T-cell (primary cell): ENCODE measurements around the gene PLEKHA7. TPM values are rescaled to one million over a fixed set of nuclear protein-coding genes. Genes with fewer than 3 reads are reported as not detected.

Source experiments
- ATAC-seq, 4 experiments: fragments of 200-7000 bp in 3 of 4; fragments of 150-1000 bp in 1 of 4; cut with Tn5 transposase; replicated peaks in 1 of 4; 1 replicate in 3 of 4; 2 replicates in 1 of 4; pipeline ENCODE4 v1.10.0; 2021; ENCODE audit warnings: moderate library complexity in 3 of 4, mild to moderate bottlenecking in 2 of 4, moderate number of reproducible peaks in 1 of 4
- CTCF ChIA-PET, 2 donors: fragments of 300-600 bp; sonication (Branson Sonifier 250); formaldehyde crosslinking; loops; one replicate each; lab custom pipeline; 2022; ENCODE audit warnings: antibody characterized with exemption in 2 of 2; lab: Charles Lee
- POLR2A ChIA-PET, 2 donors: fragments of 300-600 bp; sonication (Branson Sonifier 250); formaldehyde crosslinking; loops; one replicate each; lab custom pipeline; 2022; ENCODE audit warnings: antibody characterized with exemption in 2 of 2; lab: Charles Lee
- DNase-seq, 35 experiments: peaks; one replicate each; pipeline versions ENCODE4 v3.0.0 to v3.0.0-alpha.2; 2013 to 2023
- H3K27ac ChIP-seq: one replicate; pipeline ENCODE4 v1.5.1; 2013; ENCODE audit warnings: low read length
- H3K27me3 ChIP-seq, 2 experiments: replicated peaks in 1 of 2; 1 replicate in 1 of 2; 2 replicates in 1 of 2; pipeline versions ENCODE4 v1.6.1 to v1.7.0; 2013; ENCODE audit warnings: low read length in 1 of 2, mixed read lengths in 1 of 2; ENCODE audit not compliant: control insufficient read depth in 2 of 2, insufficient read depth in 2 of 2; ENCODE audit errors: extremely low read depth in 1 of 2
- H3K36me3 ChIP-seq, 2 donors: 1 replicate in 1 of 2; 2 replicates in 1 of 2; pipeline versions ENCODE4 v1.6.1 to v1.7.0; 2013; ENCODE audit warnings: low read length in 1 of 2; ENCODE audit not compliant: control insufficient read depth in 2 of 2, insufficient read depth in 1 of 2; ENCODE audit errors: extremely low read depth in 1 of 2
- H3K4me1 ChIP-seq, 2 experiments: 1 replicate in 1 of 2; 2 replicates in 1 of 2; pipeline versions ENCODE4 v1.6.1 to v1.7.0; 2013; ENCODE audit warnings: low read length in 2 of 2, mixed read lengths in 1 of 2; ENCODE audit not compliant: insufficient read depth in 2 of 2, control insufficient read depth in 1 of 2; ENCODE audit errors: extremely low read depth in 1 of 2
- H3K4me3 ChIP-seq, 2 donors: 1 replicate in 1 of 2; 2 replicates in 1 of 2; pipeline versions ENCODE4 v1.5.1 to v1.7.0; 2013; ENCODE audit warnings: mild to moderate bottlenecking in 2 of 2, low read length in 1 of 2, moderate library complexity in 1 of 2; ENCODE audit not compliant: control insufficient read depth in 1 of 2; ENCODE audit errors: extremely low read depth in 1 of 2
- H3K9me3 ChIP-seq: 2 replicates; pipeline ENCODE4 v1.7.0; 2013
- H3K27ac Mint-ChIP-seq, 2 donors: one replicate each; pipeline ENCODE4 v1.8.0; 2020 to 2021; ENCODE audit warnings: mild to moderate bottlenecking in 2 of 2, mixed read lengths in 2 of 2
- H3K27me3 Mint-ChIP-seq, 2 donors: one replicate each; pipeline ENCODE4 v1.8.0; 2021 to 2022; ENCODE audit warnings: mixed read lengths in 2 of 2
- H3K36me3 Mint-ChIP-seq: one replicate; pipeline ENCODE4 v1.8.0; 2021; ENCODE audit warnings: mixed read lengths
- H3K4me1 Mint-ChIP-seq, 3 donors: one replicate each; pipeline ENCODE4 v1.8.0; 2020 to 2022; ENCODE audit warnings: mixed read lengths in 3 of 3, mild to moderate bottlenecking in 1 of 3
- H3K4me3 Mint-ChIP-seq, 3 donors: one replicate each; pipeline ENCODE4 v1.8.0; 2020 to 2022; ENCODE audit warnings: mild to moderate bottlenecking in 3 of 3, mixed read lengths in 3 of 3, moderate library complexity in 3 of 3
- H3K9me3 Mint-ChIP-seq, 3 donors: one replicate each; pipeline ENCODE4 v1.8.0; 2020 to 2022; ENCODE audit warnings: mixed read lengths in 3 of 3
- WGBS: methylation state at CpG from one replicate; pipeline ENCODE4 v1.1.5; 2013; ENCODE audit warnings: missing lambda C conversion rate; ENCODE audit not compliant: insufficient coverage; 5-methylcytosine and 5-hydroxymethylcytosine counted together
- total RNA-seq, 35 experiments: library from RNA in 6 of 35; stranded (reverse) in 6 of 35; fragments of 120-200 nt in 1 of 35; gene quantifications; one replicate each; pipeline versions ENCODE4 v1.2.1 to v1.2.4 and lab custom pipeline; 2013 to 2026

The PLEKHA7 gene
- total RNA-seq, 5 donors from 2014 or later (not counting 1 experiment from before 2014, with no cell fraction given) = 4.8 to 8.8 (median 5.8) TPM

GRCh38 chr11:16787035-16787742, 227.0 kb downstream of the PLEKHA7 start:
- Mint-ChIP-seq H3K27ac (no peak overlapping the region), H3K4me3 (no peak overlapping the region), H3K9me3 (no peaks in the 10 kb centered on the region), H3K4me1 (peaks cover 0 to 3% (median 1%) of the 10 kb centered on the region in 3 donors), H3K27me3 (no peaks in the 10 kb centered on the region), H3K36me3 (no peaks in the 10 kb centered on the region)
- POLR2A ChIA-PET = no interaction called here
- Histone ChIP-seq H3K27me3 (no peaks in the 10 kb centered on the region), H3K27ac (no peak overlapping the region), H3K4me1 (no peaks in the 10 kb centered on the region), H3K36me3 (no peaks in the 10 kb centered on the region), H3K4me3 (no peak overlapping the region), H3K9me3 (no peaks in the 10 kb centered on the region)
- 79% methylated on average over 3 of the region's 7 CpGs for WGBS
- no peak for DNase-seq
- ATAC-seq = no peak
- CTCF ChIA-PET = interaction anchor here (1.0 to 1.2 kb wide), 2 partner anchors 24 to 597 kb away, joined by 3 read pairs; no protein-coding TSS in a partner anchor

DNA sequence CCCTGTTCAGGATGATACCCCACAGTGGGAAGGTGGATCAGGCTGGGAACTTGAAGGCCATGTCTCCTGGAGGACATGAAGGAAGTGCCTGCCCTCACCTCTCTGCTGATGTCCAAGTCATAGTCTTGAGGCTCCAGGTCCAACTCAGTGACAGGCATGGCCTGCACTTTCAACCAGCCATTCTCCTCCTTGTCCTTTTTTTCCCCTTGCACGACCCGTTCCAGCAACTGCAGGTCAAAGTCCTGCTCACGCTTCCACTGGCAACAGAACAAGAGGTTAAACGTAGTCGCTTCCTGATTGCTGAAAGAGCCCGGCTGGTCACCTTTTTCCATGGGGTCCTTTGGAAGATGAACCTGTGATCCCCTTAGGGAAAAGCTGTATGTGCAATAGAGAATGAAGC, 228.1 kb downstream of the PLEKHA7 start:
- Histone ChIP-seq H3K9me3 (no peaks in the 10 kb centered on the region), H3K27me3 (no peaks in the 10 kb centered on the region), H3K4me1 (no peaks in the 10 kb centered on the region), H3K36me3 (no peaks in the 10 kb centered on the region), H3K4me3 (no peak overlapping the region), H3K27ac (no peak overlapping the region)
- CTCF ChIA-PET = interaction anchor here (0.6 to 1.5 kb wide), 8 partner anchors 13 to 807 kb away, joined by 3 to 4 read pairs (median 3); no protein-coding TSS in a partner anchor
- H3K4me3 Mint-ChIP-seq = no peak overlapping the region
- H3K4me1 Mint-ChIP-seq = peaks cover 0 to 1% (median 0%) of the 10 kb centered on the region in 3 donors
- H3K9me3 Mint-ChIP-seq = no peaks in the 10 kb centered on the region
- POLR2A ChIA-PET = no interaction called here
- no peaks in the 10 kb centered on the region for H3K36me3 Mint-ChIP-seq
- DNase-seq (no peak), ATAC-seq (no peak)
- no peak overlapping the region for H3K27ac Mint-ChIP-seq
- WGBS = 100% methylated on average over 3 of the region's 6 CpGs
- H3K27me3 Mint-ChIP-seq = no peaks in the 10 kb centered on the region

GRCh38 chr11:16785520-16786128, 228.6 kb downstream of the PLEKHA7 start:
- H3K36me3 ChIP-seq = no peaks in the 10 kb centered on the region
- Mint-ChIP-seq H3K4me1 (peaks cover 0 to 1% (median 0%) of the 10 kb centered on the region in 3 donors), H3K27me3 (no peaks in the 10 kb centered on the region), H3K36me3 (no peaks in the 10 kb centered on the region), H3K9me3 (no peaks in the 10 kb centered on the region), H3K27ac (no peak overlapping the region), H3K4me3 (no peak overlapping the region)
- no peak overlapping the region for H3K27ac ChIP-seq
- ATAC-seq (peak; percentile 68 to 80 (median 76)), DNase-seq (peak in 31 of 35 experiments; percentile 11 to 68 (median 32))
- H3K27me3 ChIP-seq = no peaks in the 10 kb centered on the region
- no peaks in the 10 kb centered on the region for H3K4me1 ChIP-seq
- ChIA-PET CTCF (interaction anchor here (0.6 to 1.5 kb wide), 9 partner anchors 13 to 807 kb away, joined by 3 to 4 read pairs (median 3); no protein-coding TSS in a partner anchor), POLR2A (no interaction called here)
- no peaks in the 10 kb centered on the region for H3K9me3 ChIP-seq
- H3K4me3 ChIP-seq = no peak overlapping the region
- 83% methylated on average over 3 of the region's 7 CpGs for WGBS

DNA sequence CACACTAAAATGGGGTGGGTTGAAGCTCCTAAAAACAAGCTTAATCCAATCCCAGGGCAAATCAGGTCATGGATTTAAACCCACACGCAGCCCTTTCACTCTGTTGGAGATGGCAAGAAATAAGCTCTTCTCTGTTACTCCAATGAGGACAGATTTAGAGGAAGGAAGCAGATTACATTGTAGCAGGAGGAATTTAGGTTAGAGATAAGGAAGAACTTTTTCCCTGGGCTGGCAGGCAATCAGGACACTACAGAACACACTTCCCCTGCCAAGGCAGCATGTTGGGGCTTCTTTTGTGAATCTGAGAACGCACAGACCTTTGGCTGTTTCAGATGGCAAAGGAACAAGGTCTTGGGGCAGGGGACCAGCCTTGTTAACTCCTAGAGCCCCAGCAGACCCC, 229.5 kb downstream of the PLEKHA7 start:
- no peak overlapping the region for H3K27ac ChIP-seq
- no peak for ATAC-seq
- no peaks in the 10 kb centered on the region for H3K36me3 Mint-ChIP-seq
- WGBS = 100% methylated on average over 1 of the region's 2 CpGs
- H3K4me1 ChIP-seq = no peaks in the 10 kb centered on the region
- ChIA-PET POLR2A (no interaction called here), CTCF (interaction anchor here (0.5 to 1.5 kb wide), 5 partner anchors 16 to 541 kb away, joined by 3 to 5 read pairs (median 4); no protein-coding TSS in a partner anchor)
- H3K4me1 Mint-ChIP-seq = peaks cover 0 to 1% (median 0%) of the 10 kb centered on the region in 3 donors
- no peak overlapping the region for H3K4me3 ChIP-seq
- H3K27ac Mint-ChIP-seq = no peak overlapping the region
- no peak for DNase-seq
- H3K27me3 ChIP-seq = no peaks in the 10 kb centered on the region
- no peak overlapping the region for H3K4me3 Mint-ChIP-seq
- no peaks in the 10 kb centered on the region for H3K9me3 ChIP-seq
- no peaks in the 10 kb centered on the region for H3K36me3 ChIP-seq
- H3K9me3 Mint-ChIP-seq = no peaks in the 10 kb centered on the region
- no peaks in the 10 kb centered on the region for H3K27me3 Mint-ChIP-seq

DNA sequence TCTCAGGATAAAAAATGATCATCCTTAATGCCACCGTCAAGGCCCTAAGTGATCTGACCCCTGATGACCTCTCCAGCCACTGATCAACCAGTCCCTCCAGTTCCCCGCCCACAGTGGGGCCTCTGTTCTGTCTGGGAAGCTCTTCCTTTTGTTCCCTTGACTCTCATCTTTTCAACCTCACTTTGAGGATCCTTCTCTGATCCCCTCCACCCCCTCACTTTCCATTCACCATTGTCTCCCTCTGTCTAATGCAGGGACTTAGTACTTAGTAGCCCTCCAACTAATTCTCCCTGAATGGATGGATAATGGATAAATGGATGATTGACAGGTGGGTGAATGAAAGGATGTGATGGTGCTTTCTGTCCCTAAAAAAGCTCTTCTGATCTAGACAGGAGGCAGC, 230.1 kb downstream of the PLEKHA7 start:
- H3K4me3 Mint-ChIP-seq = no peak overlapping the region
- POLR2A ChIA-PET = no interaction called here
- no peaks in the 10 kb centered on the region for H3K27me3 Mint-ChIP-seq
- Histone ChIP-seq H3K27me3 (no peaks in the 10 kb centered on the region), H3K9me3 (no peaks in the 10 kb centered on the region), H3K36me3 (no peaks in the 10 kb centered on the region), H3K4me1 (no peaks in the 10 kb centered on the region), H3K4me3 (no peak overlapping the region), H3K27ac (no peak overlapping the region)
- no peaks in the 10 kb centered on the region for H3K9me3 Mint-ChIP-seq
- CTCF ChIA-PET = interaction anchor here in 1 of 2 donors (1.1 to 1.3 kb wide), 3 partner anchors 17 to 27 kb away, joined by 4 to 5 read pairs (median 4); no protein-coding TSS in a partner anchor
- no peak for DNase-seq
- H3K4me1 Mint-ChIP-seq = peaks cover 0 to 1% (median 0%) of the 10 kb centered on the region in 3 donors
- WGBS = 88% methylated on average over 2 of the region's 2 CpGs
- H3K36me3 Mint-ChIP-seq = no peaks in the 10 kb centered on the region
- H3K27ac Mint-ChIP-seq = no peak overlapping the region
- no peak for ATAC-seq

- ChIA-PET POLR2A (no interaction called here), CTCF (interaction anchor here in 1 of 2 donors (1.1 kb wide), 1 partner anchor 27 kb away, joined by 5 read pairs; no protein-coding TSS in a partner anchor)
- DNase-seq (no peak), ATAC-seq (no peak)
- Histone ChIP-seq H3K36me3 (no peaks in the 10 kb centered on the region), H3K9me3 (no peaks in the 10 kb centered on the region), H3K4me1 (no peaks in the 10 kb centered on the region), H3K27me3 (no peaks in the 10 kb centered on the region), H3K4me3 (no peak overlapping the region), H3K27ac (no peak overlapping the region)
- H3K9me3 Mint-ChIP-seq = no peaks in the 10 kb centered on the region
- no peak overlapping the region for H3K4me3 Mint-ChIP-seq
- H3K36me3 Mint-ChIP-seq = peaks cover 3% of the 10 kb centered on the region
- 84% methylated on average over 19 of the region's 22 CpGs for WGBS
- H3K27ac Mint-ChIP-seq = no peak overlapping the region
- peaks cover 0 to 1% (median 0%) of the 10 kb centered on the region in 3 donors for H3K4me1 Mint-ChIP-seq
- no peaks in the 10 kb centered on the region for H3K27me3 Mint-ChIP-seq
Observed at GRCh38 chr11:16783321-16783801, 230.9 kb downstream of the PLEKHA7 start.
